GM23248 (cell line): ENCODE results near the gene CD79A. TPM values are rescaled to one million over a fixed set of nuclear protein-coding genes. Genes with fewer than 3 reads are reported as not detected.

Experiments
- DNase-seq: peaks from one replicate; pipeline ENCODE4 v3.0.0-alpha.2; 2015
- H2AFZ ChIP-seq: fragments of 200-600 bp; sonication (generic); 2 replicates; pipeline ENCODE4 v1.6.1; 2016; ENCODE audit warnings: antibody characterized with exemption
- H3F3A ChIP-seq: fragments of 200-600 bp; sonication (generic); 2 replicates; pipeline ENCODE4 v1.6.1; 2016; ENCODE audit warnings: mild to moderate bottlenecking, antibody characterized with exemption, mixed run types; ENCODE audit not compliant: insufficient read depth
- H3K27ac ChIP-seq: fragments of 200-600 bp; sonication (generic); 2 replicates; pipeline ENCODE4 v1.5.1; 2016; ENCODE audit warnings: mild to moderate bottlenecking
- H3K27me3 ChIP-seq: fragments of 200-600 bp; sonication (generic); replicated peaks from 2 replicates; pipeline ENCODE4 v1.6.1; 2016; ENCODE audit warnings: mild to moderate bottlenecking; ENCODE audit not compliant: insufficient read depth
- H3K36me3 ChIP-seq: fragments of 200-600 bp; sonication (generic); 2 replicates; pipeline ENCODE4 v1.6.1; 2016; ENCODE audit warnings: low read depth, mild to moderate bottlenecking
- H3K4me1 ChIP-seq: fragments of 200-600 bp; sonication (generic); 2 replicates; pipeline ENCODE4 v1.6.1; 2016; ENCODE audit warnings: mild to moderate bottlenecking; ENCODE audit not compliant: insufficient read depth
- H3K4me2 ChIP-seq: fragments of 200-600 bp; sonication (generic); one replicate; pipeline ENCODE4 v1.6.1; 2016; ENCODE audit warnings: mild to moderate bottlenecking; ENCODE audit not compliant: unreplicated experiment
- H3K4me3 ChIP-seq: fragments of 200-600 bp; sonication (generic); 2 replicates; pipeline ENCODE4 v1.5.1; 2016; ENCODE audit warnings: mild to moderate bottlenecking
- H3K79me2 ChIP-seq: fragments of 200-600 bp; sonication (generic); 2 replicates; pipeline ENCODE4 v1.6.1; 2016; ENCODE audit warnings: mild to moderate bottlenecking; ENCODE audit not compliant: insufficient read depth
- H3K9ac ChIP-seq: fragments of 200-600 bp; sonication (generic); 2 replicates; pipeline ENCODE4 v1.6.1; 2016; ENCODE audit warnings: mild to moderate bottlenecking
- H3K9me2 ChIP-seq: fragments of 200-600 bp; sonication (generic); 2 replicates; pipeline ENCODE4 v1.6.1; 2016; ENCODE audit warnings: mixed run types, mild to moderate bottlenecking, moderate library complexity; ENCODE audit not compliant: insufficient read depth
- H3K9me3 ChIP-seq: fragments of 200-600 bp; sonication (generic); one replicate; pipeline ENCODE4 v1.6.1; 2017; ENCODE audit warnings: low read depth
- H4K20me1 ChIP-seq: fragments of 200-600 bp; sonication (generic); 2 replicates; pipeline ENCODE4 v1.6.0; 2016; ENCODE audit not compliant: insufficient read depth
- EZH2 ChIP-seq: fragments of 200-600 bp; sonication (generic); IDR thresholded peaks from 2 replicates; pipeline ENCODE4 v1.6.1; 2018; ENCODE audit warnings: antibody characterized with exemption, mild to moderate bottlenecking; ENCODE audit not compliant: insufficient read depth, poor library complexity, severe bottlenecking
- EZH2phosphoT487 ChIP-seq: fragments of 200-600 bp; sonication (generic); IDR thresholded peaks from 2 replicates; pipeline ENCODE4 v1.6.1; 2018; ENCODE audit warnings: antibody characterized with exemption, moderate library complexity, mild to moderate bottlenecking, low read depth; ENCODE audit not compliant: insufficient read depth
- WGBS, 2 experiments: methylation state at CpG; one replicate each; pipeline ENCODE4 v1.1.6; 2015 to 2017; ENCODE audit warnings: low lambda C conversion rate in 2 of 2, low coverage in 1 of 2; ENCODE audit errors: missing lambda C conversion rate in 2 of 2; 5-methylcytosine and 5-hydroxymethylcytosine counted together
- in situ Hi-C: fragments of 300-500 bp; cut with MboI; formaldehyde crosslinking; loops from 2 replicates; pipeline ENCODE4 v1.15.0; 2020
- polyA plus RNA-seq: library from polyadenylated mRNA; unstranded; fragments of >200 nt; fragmentation: Nextera tagmentation; extraction: Ambion mirVana; gene quantifications from 2 replicates; pipeline ENCODE4 v1.2.1, GENCODE V29; 2016
- total RNA-seq: library from RNA; depleted of rRNA; stranded (reverse); fragments of >200 nt; shearing (Covaris generic); gene quantifications from 2 replicates; pipeline ENCODE4 v1.2.3, GENCODE V29; 2014

Gene CD79A
- total and polyA plus RNA-seq, 2 experiments from 2014 or later = not detected

- Histone ChIP-seq H3K36me3 (peaks cover 11% of the 10 kb centered on the region; the same call in 1 of the 2 replicates), H3K27me3 (no peaks in the 10 kb centered on the region), H3K4me3 (no peak overlapping the region), H3F3A (no peaks in the 10 kb centered on the region), H2AFZ (no peak overlapping the region), H3K79me2 (no peaks in the 10 kb centered on the region), H4K20me1 (no peaks in the 10 kb centered on the region), H3K9me3 (no peaks in the 10 kb centered on the region), H3K4me2 (no peak overlapping the region), H3K9me2 (no peaks in the 10 kb centered on the region), H3K27ac (no peak overlapping the region), H3K4me1 (no peaks in the 10 kb centered on the region), H3K9ac (no peak overlapping the region)
- no peak for DNase-seq
- in situ Hi-C loops = no loop called here
- TF ChIP-seq EZH2 (no peak), EZH2phosphoT487 (no peak)
- 66% methylated on average over 3 of the region's 3 CpGs; no CpG with 5 or more reads in 1 of the 2 experiments for WGBS, 2 experiments
Measured at GRCh38 chr19:41897181-41897580, 20.1 kb downstream of the CD79A start.

GRCh38 chr19:41897820-41898219 is 20.7 kb downstream of the CD79A start:
- H3K9me3 ChIP-seq = no peaks in the 10 kb centered on the region
- H3K4me1 ChIP-seq = no peaks in the 10 kb centered on the region
- H4K20me1 ChIP-seq = no peaks in the 10 kb centered on the region
- no peak overlapping the region for H3K9ac ChIP-seq
- H3K27ac ChIP-seq = no peak overlapping the region
- no peaks in the 10 kb centered on the region for H3K27me3 ChIP-seq
- in situ Hi-C loops = no loop called here
- H2AFZ ChIP-seq = no peak overlapping the region
- H3K9me2 ChIP-seq = no peaks in the 10 kb centered on the region
- WGBS, 2 experiments = 82 to 92% methylated on average over 14 to 24 of the region's 24 CpGs
- H3K4me3 ChIP-seq = no peak overlapping the region
- TF ChIP-seq EZH2phosphoT487 (no peak), EZH2 (no peak)
- peaks cover 13% of the 10 kb centered on the region; the same call in 1 of the 2 replicates for H3K36me3 ChIP-seq
- no peaks in the 10 kb centered on the region for H3F3A ChIP-seq
- no peak overlapping the region for H3K4me2 ChIP-seq
- DNase-seq = no peak
- no peaks in the 10 kb centered on the region for H3K79me2 ChIP-seq

- TF ChIP-seq EZH2 (no peak), EZH2phosphoT487 (no peak)
Measured at GRCh38 chr19:41898235-41898634, 21.2 kb downstream of the CD79A start.

GRCh38 chr19:41901707-41902360 is 24.8 kb downstream of the CD79A start:
- no peaks in the 10 kb centered on the region for H4K20me1 ChIP-seq
- peaks cover 17% of the 10 kb centered on the region; the same call in 1 of the 2 replicates for H3K36me3 ChIP-seq
- H2AFZ ChIP-seq = no peak overlapping the region
- no peaks in the 10 kb centered on the region for H3F3A ChIP-seq
- H3K9ac ChIP-seq = no peak overlapping the region
- DNase-seq = no peak
- H3K4me3 ChIP-seq = no peak overlapping the region
- WGBS, 2 experiments = 88% methylated on average over 19 to 21 of the region's 21 CpGs
- no peak overlapping the region for H3K4me2 ChIP-seq
- H3K27ac ChIP-seq = no peak overlapping the region
- no peak for TF ChIP-seq EZH2phosphoT487
- TF ChIP-seq EZH2 = no peak
- no peaks in the 10 kb centered on the region for H3K79me2 ChIP-seq
- in situ Hi-C loops = no loop called here
- no peaks in the 10 kb centered on the region for H3K4me1 ChIP-seq
- H3K9me3 ChIP-seq = no peaks in the 10 kb centered on the region
- no peaks in the 10 kb centered on the region for H3K27me3 ChIP-seq
- no peaks in the 10 kb centered on the region for H3K9me2 ChIP-seq

More at GRCh38 chr19:41898235-41898634, 21.2 kb downstream of the CD79A start:
- no peaks in the 10 kb centered on the region for H3K9me3 ChIP-seq
- H4K20me1 ChIP-seq = no peaks in the 10 kb centered on the region
- no peak overlapping the region for H2AFZ ChIP-seq
- no peak overlapping the region for H3K4me3 ChIP-seq
- no peak for DNase-seq
- H3K9ac ChIP-seq = no peak overlapping the region
- no peaks in the 10 kb centered on the region for H3F3A ChIP-seq
- H3K36me3 ChIP-seq = peaks cover 17% of the 10 kb centered on the region; the same call in 1 of the 2 replicates
- H3K9me2 ChIP-seq = no peaks in the 10 kb centered on the region
- no peaks in the 10 kb centered on the region for H3K79me2 ChIP-seq
- no peak overlapping the region for H3K27ac ChIP-seq
- no peaks in the 10 kb centered on the region for H3K27me3 ChIP-seq
- H3K4me2 ChIP-seq = no peak overlapping the region
- H3K4me1 ChIP-seq = no peaks in the 10 kb centered on the region
- in situ Hi-C loops = no loop called here
- WGBS, 2 experiments = 93 to 94% methylated on average over 14 to 15 of the region's 15 CpGs

- no peak overlapping the region for H2AFZ ChIP-seq
- WGBS, 2 experiments = 95 to 99% methylated on average over 15 to 17 of the region's 17 CpGs
- DNase-seq = no peak
- H3K9ac ChIP-seq = no peak overlapping the region
- H3K79me2 ChIP-seq = no peaks in the 10 kb centered on the region
- H3K4me3 ChIP-seq = no peak overlapping the region
- no peak overlapping the region for H3K27ac ChIP-seq
- H3K27me3 ChIP-seq = no peaks in the 10 kb centered on the region
- no peaks in the 10 kb centered on the region for H3F3A ChIP-seq
- no peaks in the 10 kb centered on the region for H3K9me3 ChIP-seq
- TF ChIP-seq EZH2phosphoT487 = no peak
- TF ChIP-seq EZH2 = no peak
- peaks cover 17% of the 10 kb centered on the region; the same call in 1 of the 2 replicates for H3K36me3 ChIP-seq
- H3K9me2 ChIP-seq = no peaks in the 10 kb centered on the region
- H3K4me2 ChIP-seq = no peak overlapping the region
- in situ Hi-C loops = no loop called here
- H3K4me1 ChIP-seq = no peaks in the 10 kb centered on the region
- H4K20me1 ChIP-seq = no peaks in the 10 kb centered on the region
Measured at GRCh38 chr19:41902594-41902993, 25.5 kb downstream of the CD79A start.
